Fibroblast of villous mesenchyme (primary cell): ENCODE data around the gene RFNG. TPM values are rescaled to one million over a fixed set of nuclear protein-coding genes. Genes with fewer than 3 reads are reported as not detected.

Source experiments
- DNase-seq: peaks from one replicate; pipeline ENCODE4 v3.0.0-alpha.2; 2010; ENCODE audit warnings: low read depth
- H3K4me3 ChIP-seq: 2 replicates; pipeline ENCODE4 v1.5.1; 2011; ENCODE audit warnings: low read depth, mild to moderate bottlenecking, low read length
- CTCF ChIP-seq: IDR thresholded peaks from 2 replicates; pipeline ENCODE4 v1.5.1; 2012; ENCODE audit warnings: low read depth, mild to moderate bottlenecking, low read length; ENCODE audit not compliant: insufficient read depth
- total RNA-seq: library from RNA; depleted of rRNA; stranded (reverse); fragments of >200 nt; gene quantifications from 2 replicates; pipeline ENCODE4 v1.2.3, GENCODE V29; 2012

Gene RFNG
- total RNA-seq, 1 donor: 47.5 TPM

- no peak overlapping the region for H3K4me3 ChIP-seq
- DNase-seq: no peak
- no peak for TF ChIP-seq CTCF
Measured at GRCh38 chr17:82029990-82030469, 21.6 kb downstream of the RFNG start.

GRCh38 chr17:82029391-82029790 is 22.2 kb downstream of the RFNG start:
- no peak for DNase-seq
- H3K4me3 ChIP-seq: no peak overlapping the region
- no peak for TF ChIP-seq CTCF

GRCh38 chr17:82028966-82029365 is 22.6 kb downstream of the RFNG start:
- H3K4me3 ChIP-seq: no peak overlapping the region
- no peak for DNase-seq
- no peak for TF ChIP-seq CTCF

- DNase-seq: no peak
- H3K4me3 ChIP-seq: no peak overlapping the region
- no peak for TF ChIP-seq CTCF
Measured at GRCh38 chr17:82028246-82028645, 23.4 kb downstream of the RFNG start.

- TF ChIP-seq CTCF: no peak
- H3K4me3 ChIP-seq: no peak overlapping the region
- DNase-seq: no peak
Measured at GRCh38 chr17:82025401-82026107, 26.1 kb downstream of the RFNG start.

DNA sequence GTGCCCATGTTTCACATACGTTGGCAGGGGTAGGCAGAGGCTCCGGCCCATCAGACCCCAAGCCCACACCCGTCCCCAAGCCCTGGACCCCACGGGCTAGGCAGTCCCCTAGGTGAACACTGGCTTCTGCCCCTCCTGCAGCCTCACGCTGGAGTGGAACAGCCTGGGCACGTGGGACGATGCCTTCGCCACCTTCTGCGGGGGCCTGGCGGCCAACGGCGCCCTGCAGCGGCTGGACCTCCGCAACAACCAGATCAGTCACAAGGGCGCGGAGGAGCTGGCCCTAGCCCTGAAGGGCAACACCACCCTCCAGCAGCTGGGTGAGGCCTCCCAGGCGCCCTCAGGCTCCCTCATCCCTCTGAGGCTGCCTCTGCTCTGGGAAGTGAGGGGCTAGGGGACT is 26.8 kb downstream of the RFNG start:
- DNase-seq: no peak
- H3K4me3 ChIP-seq: no peak overlapping the region
- TF ChIP-seq CTCF: no peak
